Panc1 (cell line): Measurements from ENCODE around the gene SETD5. TPM values are rescaled to one million over a fixed set of nuclear protein-coding genes. Genes with fewer than 3 reads are reported as not detected.

Experiments
- ATAC-seq: fragments of 200-7000 bp; cut with Tn5 transposase; 2 replicates; pipeline ENCODE4 v1.9.1; 2020; ENCODE audit warnings: mild to moderate bottlenecking, moderate library complexity
- BruUV-seq: library from RNA; stranded (reverse); fragments of 400-500 nt; replicated peaks from 2 replicates; lab custom pipeline; 2021; lab: Mats Ljungman, UMichigan
- CTCF ChIA-PET: fragments of 300-600 bp; sonication (Branson Sonifier 250); formaldehyde crosslinking; loops from one replicate; lab custom pipeline; 2022; ENCODE audit warnings: antibody characterized with exemption; lab: Charles Lee
- POLR2A ChIA-PET: fragments of 300-600 bp; sonication (Branson Sonifier 250); formaldehyde crosslinking; loops from one replicate; lab custom pipeline; 2022; ENCODE audit warnings: antibody characterized with exemption; lab: Charles Lee
- DNase-seq: peaks from one replicate; pipeline ENCODE4 v3.0.0-alpha.2; 2010; ENCODE audit warnings: low read depth, low spot score
- H3K27ac ChIP-seq: 2 replicates; pipeline ENCODE4 v1.5.1; 2011; ENCODE audit warnings: mild to moderate bottlenecking, low read length, inconsistent platforms
- H3K27me3 ChIP-seq: fragments of 200-500 bp; sonication (Bioruptor generic); 2 replicates; pipeline ENCODE4 v1.6.0; 2014; ENCODE audit warnings: low read length, inconsistent platforms; ENCODE audit not compliant: control insufficient read depth, insufficient read depth
- H3K36me3 ChIP-seq: fragments of 200-500 bp; sonication (Bioruptor generic); 2 replicates; pipeline ENCODE4 v1.5.1; 2014; ENCODE audit warnings: inconsistent platforms, mild to moderate bottlenecking, low read length, moderate library complexity; ENCODE audit not compliant: control insufficient read depth, insufficient read depth
- H3K4me1 ChIP-seq: 2 replicates; pipeline ENCODE4 v1.5.1; 2011; ENCODE audit warnings: inconsistent platforms, mild to moderate bottlenecking, low read length, moderate library complexity; ENCODE audit not compliant: control insufficient read depth, insufficient read depth
- H3K4me3 ChIP-seq, 2 experiments: 2 replicates each; pipeline ENCODE4 v1.5.1; 2011 to 2012; ENCODE audit warnings: low read depth in 2 of 2, low read length in 2 of 2, mild to moderate bottlenecking in 2 of 2, inconsistent platforms in 1 of 2, moderate library complexity in 1 of 2
- H3K9me3 ChIP-seq: fragments of 200-500 bp; sonication (Bioruptor generic); 2 replicates; pipeline ENCODE4 v1.5.1; 2014; ENCODE audit warnings: low read depth, mild to moderate bottlenecking, inconsistent platforms, low read length, moderate library complexity; ENCODE audit not compliant: control insufficient read depth, insufficient read depth
- POLR2AphosphoS5 ChIP-seq: IDR thresholded peaks from 2 replicates; pipeline ENCODE4 v1.6.1; 2012; ENCODE audit warnings: mild to moderate bottlenecking, low read depth, low read length, moderate library complexity
- REST ChIP-seq, 2 experiments: IDR thresholded peaks; 2 replicates each; pipeline ENCODE4 v1.6.1; 2011 to 2012; ENCODE audit warnings: low read depth in 2 of 2, control low read depth in 1 of 2, low read length in 1 of 2, mild to moderate bottlenecking in 1 of 2, moderate library complexity in 1 of 2; ENCODE audit not compliant: insufficient read depth in 1 of 2
- SIN3A ChIP-seq: IDR thresholded peaks from 2 replicates; pipeline ENCODE4 v1.6.1; 2012; ENCODE audit warnings: low read depth, mild to moderate bottlenecking, low read length, moderate library complexity, borderline replicate concordance; ENCODE audit not compliant: insufficient read depth
- TCF7L2 ChIP-seq: IDR thresholded peaks from 2 replicates; pipeline ENCODE4 v1.6.1; 2011; ENCODE audit warnings: mild to moderate bottlenecking, low read depth, low read length, inconsistent platforms
- in situ Hi-C: cut with HindIII; loops from 2 replicates; pipeline ENCODE4 v1.10.0; 2016; ENCODE audit warnings: low sequenced_read_pairs, low pct_unique_long_range_greater_than_20kb
- intact Hi-C: fragments of 100-400 bp; cut with micrococcal nuclease; formaldehyde crosslinking; loops from one replicate; pipeline ENCODE4 v1.10.0; 2022; ENCODE audit not compliant: unreplicated experiment
- total RNA-seq: library from RNA; stranded (reverse); gene quantifications from one replicate; pipeline ENCODE4 v1.2.1, GENCODE V29; 2021; ENCODE audit not compliant: unreplicated experiment
- TF ChIP-seq, protein P1 (sequence below): fragments of 450-650 bp; IDR thresholded peaks from 2 replicates; pipeline ENCODE4 v1.5.1; 2017; ENCODE audit warnings: mild to moderate bottlenecking

The SETD5 gene
- total RNA-seq, 1 experiment from 2014 or later = 69.4 TPM

GRCh38 chr3:9396632-9397331 lies 633 bp upstream of the SETD5 start:
- peaks cover 20% of the 10 kb centered on the region for H3K36me3 ChIP-seq
- in situ Hi-C loops (no loop called here), intact Hi-C loops (no loop called here)
- H3K4me3 ChIP-seq = peak overlapping the region; percentile 78 to 93
- TF ChIP-seq REST (IDR thresholded peaks at IDR 0.05; ENCODE audit: insufficient read depth in 1 of 2, low read depth in 2 of 2, low read length in 1 of 2) (no peak), TCF7L2 (0 out of 2 replicates have a peak, but pooled peaks have one; percentile 21), SIN3A (0 out of 2 replicates have a peak, but pooled peaks have one; percentile 8), POLR2AphosphoS5 (peak; percentile 77)
- TF ChIP-seq, protein P1, sequence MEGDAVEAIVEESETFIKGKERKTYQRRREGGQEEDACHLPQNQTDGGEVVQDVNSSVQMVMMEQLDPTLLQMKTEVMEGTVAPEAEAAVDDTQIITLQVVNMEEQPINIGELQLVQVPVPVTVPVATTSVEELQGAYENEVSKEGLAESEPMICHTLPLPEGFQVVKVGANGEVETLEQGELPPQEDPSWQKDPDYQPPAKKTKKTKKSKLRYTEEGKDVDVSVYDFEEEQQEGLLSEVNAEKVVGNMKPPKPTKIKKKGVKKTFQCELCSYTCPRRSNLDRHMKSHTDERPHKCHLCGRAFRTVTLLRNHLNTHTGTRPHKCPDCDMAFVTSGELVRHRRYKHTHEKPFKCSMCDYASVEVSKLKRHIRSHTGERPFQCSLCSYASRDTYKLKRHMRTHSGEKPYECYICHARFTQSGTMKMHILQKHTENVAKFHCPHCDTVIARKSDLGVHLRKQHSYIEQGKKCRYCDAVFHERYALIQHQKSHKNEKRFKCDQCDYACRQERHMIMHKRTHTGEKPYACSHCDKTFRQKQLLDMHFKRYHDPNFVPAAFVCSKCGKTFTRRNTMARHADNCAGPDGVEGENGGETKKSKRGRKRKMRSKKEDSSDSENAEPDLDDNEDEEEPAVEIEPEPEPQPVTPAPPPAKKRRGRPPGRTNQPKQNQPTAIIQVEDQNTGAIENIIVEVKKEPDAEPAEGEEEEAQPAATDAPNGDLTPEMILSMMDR = no peak
- peaks cover 33% of the 10 kb centered on the region for H3K4me1 ChIP-seq
- H3K27me3 ChIP-seq = no peaks in the 10 kb centered on the region
- CTCF ChIA-PET = interaction anchor here (0.7 kb wide), 2 partner anchors 11 to 458 kb away, joined by 9 to 12 read pairs; no protein-coding TSS in a partner anchor
- no TSS peak for BruUV-seq
- peak overlapping the region; percentile 96 for H3K27ac ChIP-seq
- ATAC-seq = peak; percentile 87
- no peaks in the 10 kb centered on the region for H3K9me3 ChIP-seq
- POLR2A ChIA-PET = interaction anchor here (0.6 to 1.1 kb wide), 5 partner anchors 20 to 243 kb away, joined by 3 to 8 read pairs (median 3); no protein-coding TSS in a partner anchor
- peak; percentile 93 for DNase-seq

GRCh38 chr3:9397906-9398699 lies 688 bp downstream of the SETD5 start:
- intact Hi-C loops = loop anchor here (2.0 kb wide), 1 partner anchor 25 kb away; no protein-coding TSS in a partner anchor
- Histone ChIP-seq H3K27ac (peak overlapping the region; percentile 98), H3K4me3 (peak overlapping the region; percentile 82 to 94), H3K4me1 (peaks cover 41% of the 10 kb centered on the region), H3K36me3 (peaks cover 12% of the 10 kb centered on the region), H3K9me3 (no peaks in the 10 kb centered on the region), H3K27me3 (no peaks in the 10 kb centered on the region)
- no TSS peak for BruUV-seq
- no peak for TF ChIP-seq POLR2AphosphoS5
- no peak for TF ChIP-seq TCF7L2
- TF ChIP-seq, protein P1 = no peak
- no peak for TF ChIP-seq REST (IDR thresholded peaks at IDR 0.05; ENCODE audit: insufficient read depth in 1 of 2, low read depth in 2 of 2, low read length in 1 of 2)
- no peak for TF ChIP-seq SIN3A
- DNase-seq (no peak), ATAC-seq (no peak)
- in situ Hi-C loops = no loop called here
- ChIA-PET CTCF (interaction anchor here (0.7 kb wide), 2 partner anchors 12 to 460 kb away, joined by 9 to 12 read pairs; no protein-coding TSS in a partner anchor), POLR2A (interaction anchor here (0.8 kb wide), 2 partner anchors 24 to 844 kb away, joined by 3 to 4 read pairs; no protein-coding TSS in a partner anchor)
